Stimulated activated CD4-positive, alpha-beta T cell treated with anti-CD3 and anti-CD28 coated beads, Interleukin-2, amount 100 ng/mL, for 24 hours (primary cell): Measurements from ENCODE around the gene WAPL.
A peak's percentile ranks its signal among the peaks of the same experiment; 100 is the strongest.

Experiments used
- DNase-seq, 2 donors: peaks; one replicate each; pipeline ENCODE4 v3.0.0-alpha.2; 2020

Gene WAPL

DNA sequence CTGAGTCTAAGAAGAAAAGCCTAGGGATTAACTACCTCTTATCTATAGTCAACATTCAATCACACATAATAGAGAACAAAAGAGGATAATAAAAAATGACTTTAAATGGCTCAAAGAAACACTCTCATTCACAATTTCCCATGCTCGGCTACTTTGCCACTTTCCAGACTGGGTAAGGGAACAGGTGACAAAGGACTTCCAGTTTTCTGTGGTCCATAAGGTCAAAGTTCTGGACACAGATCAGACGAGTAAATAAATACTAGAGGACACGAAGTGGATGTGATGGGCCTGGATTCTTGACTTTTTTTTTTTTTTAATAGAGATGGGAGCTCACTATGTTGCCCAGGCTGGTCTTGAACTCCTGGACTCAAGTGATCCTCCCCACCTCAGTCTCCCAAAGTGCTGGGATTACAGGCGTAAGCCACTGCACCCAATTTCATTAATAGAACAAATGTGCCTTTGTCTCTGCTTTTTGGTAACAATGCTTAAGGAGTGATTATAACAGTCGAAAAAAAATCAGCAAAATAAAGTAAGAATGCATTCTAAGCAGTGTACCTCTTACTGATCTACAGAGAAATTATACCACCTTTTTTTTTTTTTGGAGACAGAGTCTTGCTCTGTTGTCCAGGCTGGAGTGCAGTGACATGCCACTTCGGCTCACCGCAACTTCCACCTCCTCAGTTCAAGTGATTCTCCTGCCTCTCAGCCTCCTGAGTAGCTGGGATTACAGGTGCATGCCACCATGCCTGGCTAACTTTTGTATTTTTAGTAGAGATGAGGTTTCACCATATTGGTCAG is 70.6 kb downstream of the WAPL start:
- DNase-seq, result no peak

DNA sequence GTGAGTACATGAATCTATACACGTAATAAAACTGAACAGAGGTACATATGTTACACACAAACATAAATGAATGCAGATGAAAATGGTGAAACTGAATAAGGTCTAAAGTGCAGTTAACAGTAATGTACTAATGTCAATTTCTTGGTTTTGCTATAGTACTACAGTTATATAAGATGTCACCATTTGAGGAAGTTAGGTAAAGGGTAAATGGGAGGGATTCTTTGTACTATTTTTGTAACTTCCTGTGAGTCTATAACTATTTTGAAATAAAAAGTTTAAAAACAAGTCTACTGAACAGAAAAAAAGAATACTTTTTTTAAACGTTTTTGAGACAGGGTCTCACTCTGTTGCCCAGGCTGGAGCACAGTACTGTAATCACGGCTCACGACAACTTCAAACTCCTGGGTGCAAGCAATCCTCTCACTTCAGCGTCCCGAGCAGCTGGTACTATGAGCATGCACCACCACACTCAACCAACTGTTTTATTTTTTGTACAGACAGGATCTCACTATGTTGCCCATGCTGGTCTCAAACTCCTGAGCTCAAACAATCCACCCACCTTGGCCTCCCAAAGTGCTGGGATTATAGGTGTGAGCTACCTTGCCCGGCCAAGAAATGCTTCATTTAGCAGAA is 71.5 kb downstream of the WAPL start:
- DNase-seq, result no peak

DNA sequence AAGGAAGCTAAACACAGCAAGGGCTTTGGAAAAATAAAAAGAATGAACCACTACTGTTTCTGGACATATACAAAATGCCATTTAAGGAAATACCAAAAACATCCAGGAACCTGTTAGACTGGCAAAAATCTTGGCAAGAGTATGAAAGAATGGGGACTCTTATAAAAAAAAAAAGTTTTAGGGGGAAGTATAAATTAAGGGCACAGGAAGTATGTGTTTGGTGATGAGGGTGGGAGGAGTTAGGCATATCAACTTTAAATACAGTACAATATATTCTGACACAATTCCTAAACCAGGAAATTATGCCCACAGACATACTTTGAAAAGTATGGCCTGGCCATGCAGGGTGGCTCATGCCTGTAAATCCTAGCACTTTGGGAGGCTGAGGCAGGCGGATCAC is 74.2 kb downstream of the WAPL start:
- DNase-seq, result no peak

DNA sequence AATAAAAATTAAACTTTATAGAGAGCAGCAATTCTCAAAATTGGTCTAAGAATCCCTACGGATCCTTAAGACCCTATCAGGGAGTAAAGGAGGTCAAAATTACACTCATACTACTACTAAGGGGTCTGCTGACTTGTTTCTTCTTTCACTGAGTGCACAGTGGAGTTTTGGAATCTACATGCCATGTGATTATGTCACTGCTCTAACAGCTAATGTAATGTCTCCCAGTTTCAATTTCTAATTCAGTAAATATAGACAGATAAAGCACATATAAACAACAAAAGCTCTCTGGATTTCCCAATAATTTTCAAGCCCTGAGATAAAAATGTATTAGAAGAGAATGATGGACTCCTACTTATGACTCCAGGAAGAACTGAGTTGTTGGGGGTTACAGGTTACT is 74.6 kb downstream of the WAPL start:
- DNase-seq, result no peak

DNA sequence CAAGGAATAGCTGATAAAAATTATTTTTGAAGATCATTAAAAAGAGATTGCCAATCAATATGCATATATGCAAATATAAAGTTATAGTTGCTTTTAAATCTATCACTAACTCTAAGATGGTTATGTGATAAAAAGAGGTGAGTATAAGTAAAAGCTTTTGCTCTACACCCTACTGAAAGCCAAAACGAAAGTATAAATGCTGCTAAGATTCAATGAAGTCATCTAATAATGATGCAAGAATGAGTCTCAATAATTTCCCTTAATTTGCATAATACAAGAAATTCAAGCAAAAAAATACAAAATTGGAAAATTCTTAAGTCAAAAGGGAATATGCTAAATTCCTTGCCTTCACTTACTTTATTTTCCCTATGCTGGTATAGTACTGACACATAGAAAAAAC is 75.2 kb downstream of the WAPL start:
- DNase-seq, result no peak

DNA sequence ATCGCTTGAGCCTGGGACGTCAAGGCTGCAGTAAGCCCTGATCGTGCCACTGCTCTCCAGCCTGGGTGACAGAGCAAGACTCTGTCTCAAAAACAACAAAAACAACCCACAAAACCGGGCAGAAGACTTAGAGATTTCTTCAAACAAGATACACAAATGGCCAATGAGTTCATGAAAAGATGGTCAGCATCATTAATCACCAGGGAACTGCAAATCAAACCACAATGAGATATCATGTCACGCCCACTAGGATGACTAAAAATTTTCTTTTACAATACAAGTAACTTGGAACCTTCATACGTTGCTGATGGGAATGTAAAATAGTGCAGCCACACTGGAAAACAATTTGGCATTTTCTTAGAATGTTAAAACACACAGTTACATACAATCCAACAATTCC is 77.7 kb downstream of the WAPL start:
- no peak for DNase-seq

DNA sequence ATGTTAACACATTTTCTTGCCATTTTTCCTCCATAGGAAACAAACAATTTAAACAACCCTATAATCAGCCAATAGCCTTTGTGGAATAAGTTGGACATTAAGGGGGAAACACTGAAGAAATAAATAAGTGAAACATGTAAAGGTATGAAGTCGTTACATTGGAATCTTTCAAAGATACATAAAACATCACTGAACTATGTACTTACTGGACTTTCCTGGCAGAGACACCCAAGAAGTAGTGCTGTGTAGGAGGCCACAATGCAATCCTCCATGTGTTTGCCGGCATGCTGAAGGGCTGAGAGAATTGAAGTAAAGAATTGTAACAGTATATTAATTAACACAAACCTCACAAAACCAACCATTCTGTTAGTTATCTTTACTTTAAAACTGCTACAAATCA is 78.5 kb downstream of the WAPL start:
- no peak for DNase-seq

DNA sequence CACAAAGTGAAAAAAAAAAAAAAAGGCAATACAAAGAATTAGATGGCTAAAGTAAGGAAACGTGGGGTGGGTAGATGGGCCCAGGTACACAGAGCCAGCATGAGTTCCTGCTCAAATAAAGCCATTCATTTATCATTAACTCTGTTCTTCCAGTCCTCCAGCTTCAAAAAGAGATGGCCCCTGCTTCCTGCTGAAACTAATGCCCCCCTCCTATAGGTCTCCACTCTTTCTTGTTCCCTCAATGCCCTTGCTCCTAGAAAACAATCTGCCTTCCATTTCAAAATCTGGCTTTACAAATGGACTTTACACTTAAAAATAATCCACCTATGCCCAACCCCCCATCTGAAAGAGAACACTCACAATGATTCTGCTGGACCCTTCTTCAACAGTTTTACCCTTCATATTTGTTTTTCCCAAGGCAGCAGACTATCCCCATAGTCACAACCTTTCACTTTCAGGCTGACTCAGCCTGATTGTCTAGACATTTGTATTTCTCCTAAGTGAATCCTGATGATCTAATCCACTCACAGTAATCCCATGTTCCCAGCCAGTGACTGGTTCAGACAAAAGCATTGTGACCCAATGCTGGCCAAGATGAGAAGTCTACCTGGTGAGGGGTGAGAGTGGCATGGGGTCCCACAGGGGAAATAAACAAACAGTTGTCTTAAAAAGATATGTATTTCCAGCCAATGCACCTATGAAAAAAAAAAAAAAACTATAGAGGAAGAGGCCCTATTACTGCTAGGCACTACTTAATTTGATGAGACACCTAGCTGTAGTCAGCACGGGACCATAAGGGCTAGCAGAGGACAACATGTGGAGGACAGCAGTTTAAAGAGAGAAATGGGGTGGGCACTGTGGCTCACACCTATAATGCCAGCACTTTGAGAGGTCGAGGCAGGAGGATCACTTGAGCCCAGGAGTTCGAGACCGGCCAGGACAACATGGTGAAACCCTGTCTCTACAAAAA is 80.4 kb downstream of the WAPL start:
- no peak for DNase-seq

DNA sequence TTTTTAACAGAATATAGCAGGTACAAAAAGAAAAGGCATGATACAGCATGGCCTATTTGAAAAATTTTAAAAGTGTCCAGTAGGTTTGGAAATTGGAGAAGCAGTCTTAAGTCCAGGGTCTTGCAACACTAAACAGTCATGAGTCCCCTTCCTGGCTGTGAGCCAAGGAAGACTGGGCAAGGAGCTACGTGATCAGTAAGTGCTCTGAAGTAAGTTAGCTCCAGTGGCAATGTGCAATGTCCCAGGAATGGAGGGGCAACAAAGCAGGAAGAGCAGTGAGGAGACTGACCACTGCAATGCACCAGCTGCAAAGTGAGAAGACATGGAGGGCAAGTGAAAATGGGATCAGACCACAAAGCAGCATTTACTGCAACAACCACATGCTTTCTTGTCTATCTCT is 82.0 kb downstream of the WAPL start:
- DNase-seq, result no peak

DNA sequence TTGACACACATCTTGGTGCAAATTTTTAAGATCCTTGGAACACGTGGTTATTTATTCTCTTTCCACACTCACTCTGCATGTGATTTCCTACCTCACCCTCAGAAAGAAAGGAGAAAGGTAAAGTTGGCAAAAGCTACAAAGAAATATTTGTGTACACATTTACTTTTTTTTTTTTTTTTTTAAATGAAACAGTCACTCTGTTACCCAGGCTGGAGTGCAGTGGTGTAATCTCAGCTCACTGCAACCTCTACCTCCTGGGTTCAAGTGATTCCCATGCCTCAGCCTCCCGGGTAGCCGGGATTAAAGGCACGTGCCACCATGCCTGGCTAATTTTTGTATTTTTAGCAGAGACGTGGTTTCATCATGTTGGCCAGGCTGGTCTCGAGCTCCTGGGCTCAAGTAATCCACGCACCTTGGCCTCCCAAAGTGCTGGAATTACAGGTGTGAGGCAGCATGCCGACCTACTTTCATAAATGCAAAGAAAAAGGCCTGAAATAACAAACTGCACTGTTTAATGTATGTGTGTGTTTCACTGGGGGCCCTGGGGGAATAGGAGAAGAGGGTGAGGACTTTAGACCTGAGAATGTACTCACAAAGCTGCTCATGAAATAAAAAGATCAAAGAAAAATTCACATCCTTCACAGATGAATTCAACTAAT is 83.4 kb downstream of the WAPL start:
- no peak for DNase-seq

DNA sequence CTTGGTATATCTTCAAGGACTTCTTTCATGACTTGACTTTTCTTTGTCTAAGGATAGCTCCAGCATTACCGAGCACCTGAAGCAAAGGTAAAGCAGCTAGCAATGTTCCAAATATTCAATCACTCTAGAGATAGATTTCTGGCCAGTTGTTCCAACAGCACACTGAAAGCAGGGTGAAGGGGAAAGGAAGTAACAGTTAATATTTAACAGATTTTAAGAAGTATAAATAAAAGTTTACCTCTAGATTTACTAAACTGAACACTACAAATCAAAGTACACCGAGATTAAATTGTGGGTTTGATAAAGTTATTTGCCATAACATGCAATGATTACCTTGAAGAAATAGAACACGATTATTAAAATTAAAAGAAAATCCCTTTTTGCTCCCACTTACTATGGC is 84.1 kb downstream of the WAPL start:
- DNase-seq, result no peak

DNA sequence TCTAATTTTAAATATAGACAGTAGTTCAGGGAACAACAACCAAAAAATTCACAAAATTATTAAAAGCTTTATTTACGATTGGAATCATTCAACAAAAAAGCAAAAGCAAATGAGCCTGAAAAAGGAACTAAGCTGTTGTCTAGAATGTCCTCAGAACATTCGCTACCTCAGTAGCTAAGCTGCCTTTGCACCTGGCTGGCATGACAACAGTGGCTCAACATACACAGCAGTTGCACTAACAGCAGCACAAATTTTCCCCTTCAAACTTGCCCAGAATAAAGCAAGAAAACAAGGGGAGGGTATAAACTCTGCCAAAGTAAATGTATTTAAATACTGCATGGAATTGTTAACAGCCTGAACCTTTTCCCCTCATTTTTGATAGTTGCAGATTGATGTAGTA is 84.6 kb downstream of the WAPL start:
- no peak for DNase-seq

DNA sequence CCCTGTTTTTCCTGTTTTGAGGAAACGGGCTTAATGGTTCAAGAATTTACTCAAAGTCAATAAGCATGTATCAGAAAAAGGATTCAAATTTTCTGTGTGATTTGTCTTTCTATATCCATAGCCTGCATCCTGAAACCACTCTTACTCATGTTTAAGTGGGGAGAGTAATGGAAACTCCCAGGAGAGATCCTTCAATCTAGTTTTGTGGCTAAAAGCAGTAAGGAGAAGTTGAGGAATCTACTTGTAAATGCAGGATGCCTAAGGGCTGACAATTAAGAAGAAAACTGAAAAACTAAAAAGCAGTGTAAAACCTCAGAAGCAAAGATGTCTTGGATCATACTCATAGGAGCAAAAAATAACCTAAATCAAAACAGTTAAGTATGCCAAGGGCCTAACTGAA is 86.9 kb downstream of the WAPL start:
- no peak for DNase-seq

DNA sequence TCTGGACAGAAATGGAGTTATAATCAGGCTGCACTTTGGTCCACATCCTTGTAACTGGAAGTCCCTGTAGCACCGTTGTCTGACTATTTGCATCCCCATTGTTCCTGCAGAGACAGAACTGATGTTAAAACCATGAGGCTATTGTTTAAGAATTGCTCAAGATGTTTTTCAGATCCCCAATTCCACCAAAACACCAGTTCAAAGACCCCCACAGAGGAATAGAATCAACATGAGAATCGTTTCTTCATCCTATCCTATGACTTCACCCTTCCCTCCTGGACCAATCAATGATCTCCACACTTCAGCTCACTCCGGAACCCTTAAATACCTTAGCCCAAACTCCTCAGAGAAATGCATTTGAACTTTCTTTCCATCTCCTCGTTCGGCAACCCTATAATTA is 97.9 kb downstream of the WAPL start:
- no peak for DNase-seq

DNA sequence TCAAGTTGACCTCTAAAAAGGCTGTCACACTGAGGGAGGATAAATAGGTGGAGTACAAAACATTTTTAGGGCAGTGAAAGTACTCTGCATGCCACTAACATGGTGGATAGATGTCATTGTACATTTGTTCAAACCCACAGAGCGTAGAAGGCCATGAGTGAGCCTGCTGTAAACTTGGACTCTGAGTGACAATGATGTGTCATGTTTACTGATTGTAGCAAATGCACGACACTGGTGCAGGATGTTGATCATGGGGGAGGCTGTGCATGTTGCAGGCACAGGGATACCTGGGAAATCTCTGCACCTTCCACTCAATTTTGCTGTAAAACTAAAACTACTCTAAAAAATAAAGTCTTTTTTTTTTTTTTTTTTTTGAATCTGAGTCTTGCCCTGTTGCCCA is 102.5 kb downstream of the WAPL start:
- DNase-seq, result no peak

DNA sequence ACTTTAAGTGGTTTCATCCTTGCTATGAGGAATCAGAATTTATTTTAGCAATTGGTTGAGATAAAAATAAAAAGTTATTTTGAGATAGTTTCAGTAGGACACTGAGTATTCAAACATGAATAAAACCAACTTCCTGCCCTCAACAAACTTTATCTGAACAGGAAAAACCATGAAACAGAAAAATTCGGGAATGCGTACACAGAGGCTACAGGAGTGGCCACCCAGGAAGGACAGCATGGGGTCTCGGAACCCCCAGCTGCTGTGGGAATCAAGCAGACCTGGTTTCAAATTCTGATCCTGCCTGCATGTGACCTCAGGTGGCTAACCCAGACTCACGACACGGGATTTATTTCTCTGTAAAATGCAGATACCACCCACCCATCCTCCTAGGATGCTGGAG is 106.0 kb downstream of the WAPL start:
- DNase-seq, result no peak

DNA sequence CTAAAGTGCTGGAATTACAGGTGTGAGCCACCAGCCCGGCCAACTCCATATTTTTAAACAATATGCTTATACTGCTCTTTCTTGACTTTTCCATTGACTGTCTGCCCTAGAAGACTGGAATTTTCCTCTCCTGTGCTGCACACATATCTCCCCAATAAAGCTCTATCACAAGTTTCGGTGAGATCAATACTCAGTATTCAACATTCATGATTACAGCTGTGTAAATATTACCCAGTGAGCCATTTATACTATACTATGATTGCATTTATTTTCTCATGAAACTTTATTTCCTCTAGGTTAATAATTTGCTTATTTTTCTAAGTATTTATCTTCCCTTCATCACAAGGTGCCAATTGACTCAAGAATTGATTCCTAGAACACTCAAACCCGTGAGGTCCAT is 106.5 kb downstream of the WAPL start:
- no peak for DNase-seq

DNA sequence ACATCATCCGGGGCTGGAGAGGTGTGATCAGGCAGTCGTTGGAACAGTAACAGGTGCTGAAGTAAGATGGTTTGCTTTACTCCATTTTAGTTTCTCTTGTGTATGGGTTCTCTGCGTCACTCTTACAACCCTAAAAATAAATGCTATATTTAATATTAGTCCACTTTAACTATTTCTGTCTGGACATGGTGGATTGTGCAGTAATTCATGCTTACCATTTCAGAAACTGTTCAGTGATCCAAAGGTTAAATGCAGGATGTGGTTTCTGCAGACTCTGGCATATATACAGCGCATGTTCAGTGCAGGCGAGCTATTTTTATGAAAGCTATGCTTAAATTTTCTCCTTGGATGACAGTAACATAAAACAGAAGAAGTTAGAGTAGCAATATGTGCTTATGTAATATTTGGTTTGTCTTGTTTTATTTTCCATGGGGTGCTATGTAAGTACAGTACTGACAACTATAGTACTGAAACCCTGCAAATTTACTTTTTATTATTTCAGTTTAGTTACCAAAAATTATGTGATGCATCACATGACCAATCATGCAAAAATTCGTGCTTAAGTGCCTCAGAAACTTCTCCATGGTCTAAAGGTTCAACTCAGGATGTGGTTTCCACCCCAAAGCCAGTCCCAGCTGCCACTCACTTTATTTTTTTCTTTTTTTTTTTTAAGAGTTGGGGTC is 108.4 kb downstream of the WAPL start:
- no peak for DNase-seq

DNA sequence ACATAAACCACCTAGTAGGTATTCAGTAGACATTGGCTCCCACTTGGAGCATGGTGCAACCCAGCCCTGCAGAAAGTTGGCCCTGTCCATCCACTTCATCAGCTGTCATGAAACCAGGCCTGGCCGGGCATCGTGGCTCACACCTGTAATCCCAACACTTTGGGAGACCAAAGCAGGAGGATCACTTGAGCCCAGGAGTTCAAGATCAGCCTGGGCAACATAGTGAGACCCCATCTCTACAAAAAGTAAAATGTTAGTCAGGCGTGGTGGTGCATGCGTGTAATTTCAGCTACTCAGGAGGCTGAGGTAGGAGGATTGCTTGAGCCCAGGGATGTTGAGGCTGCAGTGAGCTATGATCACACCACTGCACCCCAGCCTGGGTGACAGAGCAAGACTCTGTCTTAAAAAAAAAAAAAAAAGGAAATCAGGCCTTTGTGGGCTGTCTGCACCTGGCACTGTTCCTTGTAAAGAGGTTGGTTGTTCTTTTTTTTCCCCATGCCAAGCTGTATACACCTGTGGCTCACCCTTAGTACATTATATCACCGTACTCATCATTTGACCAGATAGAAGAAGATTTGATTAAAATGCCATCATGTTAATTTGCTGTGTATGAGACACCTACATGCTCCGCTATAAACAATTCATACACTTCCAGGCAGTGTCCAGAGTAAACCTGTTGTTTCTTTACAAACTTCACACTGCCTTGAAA is 109.6 kb downstream of the WAPL start:
- no peak for DNase-seq

DNA sequence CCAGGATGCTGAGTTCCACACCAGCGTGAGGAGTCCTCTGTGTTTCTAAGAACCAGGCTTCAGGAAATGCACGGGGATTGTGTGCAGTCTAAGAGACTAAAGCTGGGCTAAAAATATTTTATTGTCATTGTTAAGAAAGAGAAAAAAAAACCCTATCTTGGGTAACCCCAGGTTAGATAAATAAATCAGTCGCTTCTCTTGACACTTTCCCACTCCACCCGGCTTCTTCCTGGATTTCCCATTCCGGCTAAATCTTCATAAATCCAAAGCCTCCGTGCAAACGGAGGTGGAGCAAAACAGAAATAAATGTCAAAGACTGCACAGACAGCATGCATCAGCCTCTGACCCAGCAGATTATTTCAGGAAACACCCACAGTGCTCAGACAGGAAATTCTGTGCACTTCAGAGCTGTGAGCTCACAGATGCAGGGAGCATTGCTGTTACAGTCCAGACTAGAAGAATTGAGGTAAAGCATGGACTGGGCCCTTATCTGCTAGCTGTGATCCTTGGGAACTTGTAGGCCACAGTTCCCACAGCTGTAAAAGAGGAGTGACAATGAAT is 110.2 kb downstream of the WAPL start:
- peak in 1 of 2 donors; percentile 22 for DNase-seq

DNA sequence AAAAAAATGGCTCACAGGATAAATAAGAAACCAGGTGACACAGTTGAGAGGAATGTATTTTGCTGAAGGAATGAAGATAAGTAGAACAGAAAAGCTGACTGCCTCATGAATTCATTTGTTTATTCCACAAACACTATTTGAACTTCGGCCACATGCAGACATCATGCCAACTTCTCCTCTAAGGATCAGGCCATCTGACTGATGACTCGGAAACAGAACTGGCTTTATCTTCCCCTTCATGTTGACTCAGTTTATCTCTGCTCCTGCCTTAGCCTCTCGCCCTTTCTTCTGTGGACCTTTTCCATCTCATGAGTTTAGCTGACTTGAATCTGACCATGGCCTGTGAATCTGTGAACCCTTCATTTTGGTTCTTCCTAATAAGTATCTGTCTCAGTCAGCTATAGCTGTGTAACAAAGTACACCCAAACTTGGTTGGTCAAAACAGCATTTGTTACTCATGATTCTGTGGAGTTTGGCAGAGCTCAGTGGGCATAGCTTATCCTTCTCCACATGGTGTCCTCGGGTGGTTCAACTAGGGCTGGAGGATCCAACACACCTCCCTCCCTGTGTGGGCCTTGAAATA is 111.0 kb downstream of the WAPL start:
- no peak for DNase-seq
